ENCODE data around the gene ENTPD6.

DNA sequence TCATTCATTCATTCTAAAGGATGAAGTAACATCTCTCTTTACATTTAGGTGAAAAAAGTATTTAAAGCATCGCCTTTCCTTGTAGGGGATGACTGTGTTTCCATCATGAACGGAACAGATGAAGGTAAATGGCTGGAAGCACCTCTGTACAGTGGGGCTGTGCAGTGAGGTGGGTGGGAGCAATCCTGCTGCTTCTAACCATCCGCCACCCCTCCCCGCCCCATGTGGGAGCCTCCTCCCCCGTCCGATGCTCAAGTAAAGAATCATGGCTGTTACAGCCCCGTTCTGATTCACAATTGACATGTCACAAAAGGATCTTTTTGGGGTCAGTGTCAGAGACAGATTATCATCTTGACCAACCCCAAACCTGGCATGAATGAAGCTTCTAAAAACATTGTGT, 19.3 kb downstream of the ENTPD6 start:
- TF ChIP-seq KLF16 (tag by site-specific recombination; IDR thresholded peaks at IDR 0.05) (no peak), ZNF510 (tag by site-specific recombination; IDR thresholded peaks at IDR 0.05; ENCODE audit: insufficient replicate concordance) (no peak), TRIM28 (IDR thresholded peaks at IDR 0.05; ENCODE audit: borderline replicate concordance, low read length) (no peak), ZNF175 (tag by site-specific recombination; IDR thresholded peaks at IDR 0.05) (no peak), ZNF350 (tag by site-specific recombination; IDR thresholded peaks at IDR 0.05) (no peak), ZNF248 (tag by site-specific recombination; IDR thresholded peaks at IDR 0.05) (no peak), ZFP37 (tag by site-specific recombination; IDR thresholded peaks at IDR 0.05) (no peak), ZFP41 (tag by site-specific recombination; IDR thresholded peaks at IDR 0.05; ENCODE audit: borderline replicate concordance) (no peak)
- TF ChIP-seq, protein P1, sequence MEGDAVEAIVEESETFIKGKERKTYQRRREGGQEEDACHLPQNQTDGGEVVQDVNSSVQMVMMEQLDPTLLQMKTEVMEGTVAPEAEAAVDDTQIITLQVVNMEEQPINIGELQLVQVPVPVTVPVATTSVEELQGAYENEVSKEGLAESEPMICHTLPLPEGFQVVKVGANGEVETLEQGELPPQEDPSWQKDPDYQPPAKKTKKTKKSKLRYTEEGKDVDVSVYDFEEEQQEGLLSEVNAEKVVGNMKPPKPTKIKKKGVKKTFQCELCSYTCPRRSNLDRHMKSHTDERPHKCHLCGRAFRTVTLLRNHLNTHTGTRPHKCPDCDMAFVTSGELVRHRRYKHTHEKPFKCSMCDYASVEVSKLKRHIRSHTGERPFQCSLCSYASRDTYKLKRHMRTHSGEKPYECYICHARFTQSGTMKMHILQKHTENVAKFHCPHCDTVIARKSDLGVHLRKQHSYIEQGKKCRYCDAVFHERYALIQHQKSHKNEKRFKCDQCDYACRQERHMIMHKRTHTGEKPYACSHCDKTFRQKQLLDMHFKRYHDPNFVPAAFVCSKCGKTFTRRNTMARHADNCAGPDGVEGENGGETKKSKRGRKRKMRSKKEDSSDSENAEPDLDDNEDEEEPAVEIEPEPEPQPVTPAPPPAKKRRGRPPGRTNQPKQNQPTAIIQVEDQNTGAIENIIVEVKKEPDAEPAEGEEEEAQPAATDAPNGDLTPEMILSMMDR (tag by site-specific recombination; IDR thresholded peaks at IDR 0.05) = no peak
- TF ChIP-seq, protein P2, sequence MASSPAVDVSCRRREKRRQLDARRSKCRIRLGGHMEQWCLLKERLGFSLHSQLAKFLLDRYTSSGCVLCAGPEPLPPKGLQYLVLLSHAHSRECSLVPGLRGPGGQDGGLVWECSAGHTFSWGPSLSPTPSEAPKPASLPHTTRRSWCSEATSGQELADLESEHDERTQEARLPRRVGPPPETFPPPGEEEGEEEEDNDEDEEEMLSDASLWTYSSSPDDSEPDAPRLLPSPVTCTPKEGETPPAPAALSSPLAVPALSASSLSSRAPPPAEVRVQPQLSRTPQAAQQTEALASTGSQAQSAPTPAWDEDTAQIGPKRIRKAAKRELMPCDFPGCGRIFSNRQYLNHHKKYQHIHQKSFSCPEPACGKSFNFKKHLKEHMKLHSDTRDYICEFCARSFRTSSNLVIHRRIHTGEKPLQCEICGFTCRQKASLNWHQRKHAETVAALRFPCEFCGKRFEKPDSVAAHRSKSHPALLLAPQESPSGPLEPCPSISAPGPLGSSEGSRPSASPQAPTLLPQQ (tag by site-specific recombination; IDR thresholded peaks at IDR 0.05) = no peak
- TF ChIP-seq, protein P3, sequence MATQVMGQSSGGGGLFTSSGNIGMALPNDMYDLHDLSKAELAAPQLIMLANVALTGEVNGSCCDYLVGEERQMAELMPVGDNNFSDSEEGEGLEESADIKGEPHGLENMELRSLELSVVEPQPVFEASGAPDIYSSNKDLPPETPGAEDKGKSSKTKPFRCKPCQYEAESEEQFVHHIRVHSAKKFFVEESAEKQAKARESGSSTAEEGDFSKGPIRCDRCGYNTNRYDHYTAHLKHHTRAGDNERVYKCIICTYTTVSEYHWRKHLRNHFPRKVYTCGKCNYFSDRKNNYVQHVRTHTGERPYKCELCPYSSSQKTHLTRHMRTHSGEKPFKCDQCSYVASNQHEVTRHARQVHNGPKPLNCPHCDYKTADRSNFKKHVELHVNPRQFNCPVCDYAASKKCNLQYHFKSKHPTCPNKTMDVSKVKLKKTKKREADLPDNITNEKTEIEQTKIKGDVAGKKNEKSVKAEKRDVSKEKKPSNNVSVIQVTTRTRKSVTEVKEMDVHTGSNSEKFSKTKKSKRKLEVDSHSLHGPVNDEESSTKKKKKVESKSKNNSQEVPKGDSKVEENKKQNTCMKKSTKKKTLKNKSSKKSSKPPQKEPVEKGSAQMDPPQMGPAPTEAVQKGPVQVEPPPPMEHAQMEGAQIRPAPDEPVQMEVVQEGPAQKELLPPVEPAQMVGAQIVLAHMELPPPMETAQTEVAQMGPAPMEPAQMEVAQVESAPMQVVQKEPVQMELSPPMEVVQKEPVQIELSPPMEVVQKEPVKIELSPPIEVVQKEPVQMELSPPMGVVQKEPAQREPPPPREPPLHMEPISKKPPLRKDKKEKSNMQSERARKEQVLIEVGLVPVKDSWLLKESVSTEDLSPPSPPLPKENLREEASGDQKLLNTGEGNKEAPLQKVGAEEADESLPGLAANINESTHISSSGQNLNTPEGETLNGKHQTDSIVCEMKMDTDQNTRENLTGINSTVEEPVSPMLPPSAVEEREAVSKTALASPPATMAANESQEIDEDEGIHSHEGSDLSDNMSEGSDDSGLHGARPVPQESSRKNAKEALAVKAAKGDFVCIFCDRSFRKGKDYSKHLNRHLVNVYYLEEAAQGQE (tag by site-specific recombination; IDR thresholded peaks at IDR 0.05) = no peak

Measured in HEK293 (cell line).